CD14-positive monocyte (primary cell): ENCODE measurements around the gene NANOGP8. TPM values are rescaled to one million over a fixed set of nuclear protein-coding genes. Genes with fewer than 3 reads are reported as not detected.

Experiments
- DNase-seq, 3 donors: peaks; one replicate each; pipeline ENCODE4 v3.0.0-alpha.2; 2011 to 2022
- H2AFZ ChIP-seq: 2 replicates; pipeline ENCODE4 v1.6.0; 2012; ENCODE audit warnings: mild to moderate bottlenecking, low read depth, low read length, inconsistent platforms; ENCODE audit not compliant: insufficient read depth, poor library complexity, severe bottlenecking
- H3K27ac ChIP-seq, 2 donors: 1 replicate in 1 of 2; 2 replicates in 1 of 2; pipeline ENCODE4 v1.5.1; 2012 to 2013; ENCODE audit warnings: low read length in 2 of 2, control low read depth in 1 of 2, inconsistent platforms in 1 of 2, low read depth in 1 of 2, mild to moderate bottlenecking in 1 of 2
- H3K27me3 ChIP-seq, 2 donors: one replicate each; pipeline versions ENCODE4 v1.6.0 to v1.6.1; 2011 to 2013; ENCODE audit warnings: low read length in 2 of 2; ENCODE audit not compliant: control insufficient read depth in 2 of 2, insufficient read depth in 2 of 2
- H3K36me3 ChIP-seq, 2 donors: replicated peaks in 1 of 2; 1 replicate in 1 of 2; 2 replicates in 1 of 2; pipeline versions ENCODE4 v1.5.1 to v1.6.1; 2012 to 2013; ENCODE audit warnings: low read length in 2 of 2, control low read depth in 1 of 2, inconsistent platforms in 1 of 2, mild to moderate bottlenecking in 1 of 2; ENCODE audit not compliant: insufficient read depth in 2 of 2, control insufficient read depth in 1 of 2
- H3K4me1 ChIP-seq, 2 donors: 1 replicate in 1 of 2; 2 replicates in 1 of 2; pipeline versions ENCODE4 v1.5.1 to v1.6.1; 2012 to 2013; ENCODE audit warnings: low read length in 2 of 2, control low read depth in 1 of 2, inconsistent platforms in 1 of 2, mild to moderate bottlenecking in 1 of 2, moderate library complexity in 1 of 2; ENCODE audit not compliant: insufficient read depth in 2 of 2, control insufficient read depth in 1 of 2
- H3K4me2 ChIP-seq: replicated peaks from 2 replicates; pipeline ENCODE3; 2012; ENCODE audit warnings: low read length, moderate library complexity, mild to moderate bottlenecking; ENCODE audit not compliant: poor library complexity, severe bottlenecking; ENCODE audit errors: extremely low read depth
- H3K4me3 ChIP-seq, 3 experiments: fragments of 200-600 bp in 1 of 3; sonication (generic) in 1 of 3; replicated peaks in 1 of 3; 1 replicate in 2 of 3; 2 replicates in 1 of 3; pipeline ENCODE4 v1.5.1; 2011 to 2013; ENCODE audit warnings: low read length in 3 of 3, mild to moderate bottlenecking in 3 of 3, control low read depth in 2 of 3, low read depth in 2 of 3, inconsistent platforms in 1 of 3, moderate library complexity in 1 of 3
- H3K79me2 ChIP-seq: 2 replicates; pipeline ENCODE4 v1.6.0; 2012; ENCODE audit warnings: mild to moderate bottlenecking, control low read depth, inconsistent platforms, low read length, moderate library complexity; ENCODE audit not compliant: insufficient read depth
- H3K9ac ChIP-seq: 2 replicates; pipeline ENCODE4 v1.6.0; 2017; ENCODE audit warnings: low read length, mild to moderate bottlenecking; ENCODE audit not compliant: insufficient read depth, poor library complexity, severe bottlenecking
- H3K9me3 ChIP-seq, 2 donors: replicated peaks in 1 of 2; 1 replicate in 1 of 2; 2 replicates in 1 of 2; pipeline versions ENCODE4 v1.5.1 to v1.6.1; 2012 to 2013; ENCODE audit warnings: low read length in 2 of 2, control low read depth in 1 of 2; ENCODE audit not compliant: control insufficient read depth in 1 of 2, insufficient read depth in 1 of 2
- H4K20me1 ChIP-seq: 2 replicates; pipeline ENCODE4 v1.6.0; 2012; ENCODE audit warnings: mild to moderate bottlenecking, low read length, control low read depth, moderate library complexity; ENCODE audit not compliant: insufficient read depth
- H3K27ac Mint-ChIP-seq, 7 donors: one replicate each; pipeline ENCODE4 v1.8.0; 2020; ENCODE audit warnings: mild to moderate bottlenecking in 7 of 7, mixed read lengths in 7 of 7, moderate library complexity in 6 of 7, inconsistent platforms in 2 of 7
- H3K27me3 Mint-ChIP-seq, 3 donors: one replicate each; pipeline ENCODE4 v1.8.0; 2021 to 2022; ENCODE audit warnings: low read depth in 3 of 3, mild to moderate bottlenecking in 3 of 3, mixed read lengths in 3 of 3, moderate library complexity in 3 of 3, inconsistent platforms in 1 of 3
- H3K36me3 Mint-ChIP-seq, 2 donors: one replicate each; pipeline ENCODE4 v1.8.0; 2020; ENCODE audit warnings: mixed read lengths in 2 of 2, inconsistent platforms in 1 of 2, mild to moderate bottlenecking in 1 of 2
- H3K4me1 Mint-ChIP-seq: one replicate; pipeline ENCODE4 v1.8.0; 2020; ENCODE audit warnings: mild to moderate bottlenecking, mixed read lengths
- H3K4me3 Mint-ChIP-seq, 2 donors: one replicate each; pipeline ENCODE4 v1.8.0; 2020; ENCODE audit warnings: mild to moderate bottlenecking in 2 of 2, mixed read lengths in 2 of 2, moderate library complexity in 1 of 2
- H3K9me3 Mint-ChIP-seq, 7 donors: one replicate each; pipeline ENCODE4 v1.8.0; 2020 to 2022; ENCODE audit warnings: mixed read lengths in 7 of 7, mild to moderate bottlenecking in 6 of 7, moderate library complexity in 6 of 7, inconsistent platforms in 2 of 7
- CTCF ChIP-seq: fragments of 200-600 bp; IDR thresholded peaks from one replicate; pipeline ENCODE4 v1.8.0; 2022; ENCODE audit warnings: antibody characterized with exemption, mild to moderate bottlenecking
- WGBS: methylation state at CpG from one replicate; pipeline ENCODE4 v1.1.5; 2013; ENCODE audit warnings: missing lambda C conversion rate; ENCODE audit not compliant: insufficient coverage; 5-methylcytosine and 5-hydroxymethylcytosine counted together
- intact Hi-C, 2 donors: fragments of 100-400 bp; cut with micrococcal nuclease; formaldehyde crosslinking; loops; one replicate each; pipeline versions ENCODE4 v1.15.0 to v1.15.1; 2023
- polyA plus RNA-seq, 3 donors: library from polyadenylated mRNA; depleted of rRNA in 1 of 3; unstranded in 2 of 3; stranded (reverse) in 1 of 3; fragments of 300-500 nt in 2 of 3; fragments of >200 nt in 1 of 3; fragmentation: Illumina TruSeq in 2 of 3; gene quantifications; 1 replicate in 2 of 3; 2 replicates in 1 of 3; pipeline ENCODE4 v1.2.3, GENCODE V29; 2012 to 2021

NANOGP8 gene
- polyA plus RNA-seq, 3 donors: not detected

- H2AFZ ChIP-seq: no peak overlapping the region
- no peak overlapping the region for H3K27ac ChIP-seq
- no peaks in the 10 kb centered on the region for H3K36me3 Mint-ChIP-seq
- H4K20me1 ChIP-seq: no peaks in the 10 kb centered on the region
- H3K4me3 Mint-ChIP-seq: no peak overlapping the region
- no peaks in the 10 kb centered on the region for H3K79me2 ChIP-seq
- H3K4me2 ChIP-seq: no peak overlapping the region
- H3K4me1 Mint-ChIP-seq: no peaks in the 10 kb centered on the region
- H3K4me1 ChIP-seq: no peaks in the 10 kb centered on the region
- no peak overlapping the region for H3K9ac ChIP-seq
- H3K4me3 ChIP-seq: no peak overlapping the region
- H3K27ac Mint-ChIP-seq: no peak overlapping the region
- DNase-seq: no peak
- intact Hi-C loops: no loop called here
- H3K27me3 ChIP-seq: no peaks in the 10 kb centered on the region
- no peak for TF ChIP-seq CTCF
- H3K9me3 ChIP-seq: no peaks in the 10 kb centered on the region
- no peaks in the 10 kb centered on the region for H3K36me3 ChIP-seq
- WGBS: no CpG with 5 or more reads among the region's 1 CpG
- H3K9me3 Mint-ChIP-seq: peaks cover 2 to 11% (median 8%) of the 10 kb centered on the region in 7 donors
- H3K27me3 Mint-ChIP-seq: peaks cover 0 to 1% (median under 1%) of the 10 kb centered on the region in 3 donors
Observed at GRCh38 chr15:35127717-35128116, 42.6 kb upstream of the NANOGP8 start.

GRCh38 chr15:35126236-35126635 is 41.1 kb upstream of the NANOGP8 start:
- Histone ChIP-seq H3K4me2 (no peak overlapping the region), H3K9me3 (peaks cover 0 to 6% of the 10 kb centered on the region in 2 donors), H2AFZ (no peak overlapping the region), H3K9ac (no peak overlapping the region), H3K36me3 (no peaks in the 10 kb centered on the region), H3K4me1 (no peaks in the 10 kb centered on the region), H3K27ac (no peak overlapping the region), H4K20me1 (no peaks in the 10 kb centered on the region), H3K79me2 (no peaks in the 10 kb centered on the region), H3K4me3 (no peak overlapping the region), H3K27me3 (no peaks in the 10 kb centered on the region)
- no CpG with 5 or more reads among the region's 1 CpG for WGBS
- DNase-seq: no peak
- no peak overlapping the region for H3K4me3 Mint-ChIP-seq
- H3K36me3 Mint-ChIP-seq: no peaks in the 10 kb centered on the region
- peaks cover 6 to 14% (median 11%) of the 10 kb centered on the region in 7 donors for H3K9me3 Mint-ChIP-seq
- TF ChIP-seq CTCF: no peak
- no peaks in the 10 kb centered on the region for H3K4me1 Mint-ChIP-seq
- intact Hi-C loops: no loop called here
- H3K27ac Mint-ChIP-seq: no peak overlapping the region
- peaks cover 0 to 1% (median 0%) of the 10 kb centered on the region in 3 donors for H3K27me3 Mint-ChIP-seq
